SHP77 (cell line): ENCODE results near the gene SLC35E1.

ENCODE experiments used
- DNase-seq, 2 experiments: peaks; one replicate each; lab custom pipeline; 2025; lab: John Stamatoyannopoulos, UW

The SLC35E1 gene

DNA sequence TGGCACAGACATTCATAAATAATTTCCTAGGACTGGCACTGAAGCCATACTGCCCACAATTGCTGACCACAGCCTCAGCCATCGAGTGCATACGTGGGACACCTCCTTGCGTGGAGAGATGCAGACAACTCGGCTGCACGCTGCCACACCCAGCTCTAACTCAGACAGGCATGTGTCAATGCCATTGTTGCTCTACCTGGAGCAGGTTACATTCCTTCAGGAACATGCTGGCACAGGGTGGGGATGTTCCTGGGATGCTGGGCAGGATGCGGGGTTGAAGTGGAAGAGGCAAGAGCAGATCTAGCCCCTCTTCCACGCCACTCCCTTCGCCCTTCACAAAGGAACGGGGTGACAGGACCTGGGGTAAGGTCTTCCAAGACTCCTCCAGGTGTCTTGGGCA, 24.2 kb upstream of the SLC35E1 start:
- DNase-seq, result no peak

DNA sequence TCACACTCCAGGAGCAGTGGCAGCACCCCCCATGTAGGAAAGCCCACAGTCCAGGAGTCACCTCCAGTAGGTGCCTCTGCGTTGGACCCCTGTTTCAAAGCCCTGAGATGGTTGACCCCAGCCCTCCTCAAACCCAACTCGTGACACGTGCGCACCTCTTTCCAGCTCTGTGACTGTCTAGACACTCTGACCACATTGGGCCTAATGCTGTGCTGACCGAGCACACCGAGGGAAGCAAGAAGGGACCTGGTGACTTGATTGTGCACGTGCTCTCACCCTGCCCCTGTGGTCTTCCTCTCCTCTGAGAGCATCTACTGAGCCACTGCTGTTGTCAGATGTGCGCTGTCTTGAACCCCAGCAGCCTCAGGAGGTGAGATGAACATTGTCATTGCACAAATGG, 22.9 kb upstream of the SLC35E1 start:
- no peak for DNase-seq

DNA sequence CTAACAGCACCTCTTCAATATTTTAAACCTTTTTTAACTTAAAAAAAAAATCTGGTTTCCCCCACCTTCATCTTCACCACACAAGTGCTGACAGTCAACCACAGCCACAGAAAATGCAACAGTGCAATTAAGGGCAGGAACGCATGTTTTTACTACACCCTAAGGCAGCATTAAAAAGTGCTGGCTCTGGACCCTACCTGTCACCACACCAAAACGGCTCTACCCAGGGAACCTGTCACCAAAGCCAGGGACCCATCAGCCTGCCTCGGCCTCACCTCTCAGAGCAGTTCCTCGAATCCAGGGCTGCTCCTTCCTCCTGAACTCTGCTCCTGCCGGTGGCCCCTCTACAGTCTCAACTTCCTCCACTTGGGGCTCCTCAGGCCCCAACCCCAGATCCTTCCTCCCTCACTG, 22.5 kb upstream of the SLC35E1 start:
- DNase-seq, result no peak

DNA sequence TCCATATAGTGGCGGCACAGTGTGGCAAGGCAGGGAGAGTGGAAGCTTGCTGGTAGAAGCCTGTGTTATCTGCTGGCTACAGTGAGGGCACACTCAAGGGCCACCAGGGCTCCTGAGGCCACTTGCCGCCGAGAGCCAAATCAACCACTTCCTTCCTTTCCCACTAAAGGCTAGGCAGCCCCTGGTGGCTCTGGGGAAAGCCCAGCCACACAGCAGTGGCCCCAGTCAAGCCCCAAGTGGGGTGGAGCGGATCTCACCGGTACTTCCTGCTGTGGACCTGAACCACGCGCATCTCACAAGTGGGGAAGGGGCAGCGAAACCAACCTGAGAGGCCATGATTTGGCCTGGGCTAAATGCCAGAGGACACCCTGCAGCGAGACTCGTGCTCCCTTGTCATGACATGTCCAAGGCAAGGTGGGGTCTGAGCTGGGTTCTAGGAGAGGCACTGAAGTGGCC, 21.9 kb upstream of the SLC35E1 start:
- DNase-seq, result no peak

DNA sequence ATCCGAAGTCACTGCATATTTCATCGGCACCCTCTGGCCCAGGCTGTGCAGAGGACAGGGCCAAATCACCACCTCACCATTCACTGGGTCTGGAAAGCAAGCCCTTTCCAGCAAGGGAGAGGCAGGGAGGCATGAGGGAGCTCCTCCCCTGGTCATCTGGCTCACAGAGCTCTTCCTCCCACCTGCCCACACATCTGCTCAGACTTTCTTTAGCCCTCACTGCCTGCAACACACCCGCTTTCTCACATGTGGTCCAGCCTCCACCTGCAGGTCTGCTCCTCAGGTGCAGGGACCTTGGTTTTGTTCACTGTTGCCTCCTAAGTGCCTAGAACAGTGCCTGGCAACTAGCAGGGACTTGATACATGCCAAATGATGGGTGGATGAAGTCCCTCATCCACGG, 21.0 kb upstream of the SLC35E1 start:
- no peak for DNase-seq

DNA sequence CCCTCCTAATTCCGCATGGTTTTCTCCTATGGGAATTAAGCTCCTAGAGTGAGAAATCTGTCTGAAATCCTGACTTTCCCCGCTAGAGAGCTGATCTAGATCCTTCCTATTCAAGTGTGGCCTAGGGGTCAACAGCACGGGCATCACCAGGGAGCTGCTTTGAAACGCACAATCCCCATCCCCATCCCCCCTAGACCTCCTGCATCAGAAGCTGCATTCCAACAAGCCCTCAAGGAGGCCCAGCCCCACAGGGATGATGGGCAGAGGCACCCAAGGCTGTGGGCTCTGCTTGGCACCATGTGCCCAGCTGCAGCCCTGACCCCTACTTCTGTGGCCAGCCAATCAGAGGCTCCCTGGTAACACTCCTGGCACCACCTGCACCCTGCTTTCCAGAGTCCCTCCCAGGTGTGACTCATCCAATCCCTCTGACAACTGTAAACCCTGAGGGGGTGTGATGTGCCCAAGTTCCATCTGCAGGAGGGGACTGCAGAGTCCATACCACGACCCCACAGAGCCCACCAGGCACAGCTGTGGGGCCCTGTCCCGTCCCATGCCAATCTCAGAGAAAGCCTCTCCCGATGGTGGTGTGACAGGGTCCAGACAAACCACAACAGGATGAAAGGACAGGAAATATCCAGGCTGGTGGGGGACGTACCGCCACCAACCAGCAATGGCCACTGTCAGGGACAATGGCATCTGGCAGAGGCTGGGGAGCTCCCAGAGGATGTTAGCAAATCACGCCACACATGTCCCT, 19.8 kb upstream of the SLC35E1 start:
- DNase-seq, result no peak

DNA sequence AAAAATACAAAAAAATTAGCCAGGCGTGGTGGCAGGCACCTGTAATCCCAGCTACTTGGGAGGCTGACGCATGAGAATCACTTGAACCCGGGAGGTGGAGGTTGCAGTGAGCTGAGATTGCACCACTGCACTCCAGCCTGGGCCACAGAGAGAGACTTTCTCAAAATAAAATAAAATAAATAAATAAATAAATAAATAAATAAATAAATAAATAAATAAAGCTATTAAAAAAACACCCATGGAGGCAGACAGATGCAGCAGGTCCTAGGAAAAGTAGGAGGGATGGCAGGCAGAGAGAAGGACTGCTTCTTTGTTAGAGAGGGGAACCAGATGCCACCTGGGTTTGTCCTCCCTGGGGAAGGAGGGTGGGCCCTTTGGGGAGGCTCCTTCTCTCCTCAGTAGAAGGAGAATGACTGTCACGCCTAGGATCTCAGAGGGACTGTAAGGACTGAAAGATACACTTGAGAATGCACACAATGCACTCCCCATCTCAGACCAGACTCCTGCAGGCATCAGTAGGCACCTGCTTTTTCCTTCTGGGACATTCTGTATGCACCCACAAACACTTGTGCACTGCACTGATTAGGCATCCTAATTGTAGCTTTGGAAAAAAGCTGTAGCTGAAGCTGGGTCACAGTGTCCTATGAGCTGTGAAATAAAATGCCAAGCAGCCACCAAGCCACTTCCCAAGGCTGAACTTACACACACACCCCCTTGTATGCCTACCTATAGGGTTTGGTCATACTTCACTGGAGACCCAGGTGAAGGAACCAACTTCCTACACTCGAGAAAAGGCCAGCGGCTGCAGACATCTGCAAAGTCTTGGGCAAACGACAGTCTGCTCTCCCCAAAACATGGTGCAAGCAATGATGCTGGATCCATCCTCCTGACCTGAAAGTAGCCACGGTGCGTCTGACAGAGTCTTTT, 18.9 kb upstream of the SLC35E1 start:
- DNase-seq, result no peak

DNA sequence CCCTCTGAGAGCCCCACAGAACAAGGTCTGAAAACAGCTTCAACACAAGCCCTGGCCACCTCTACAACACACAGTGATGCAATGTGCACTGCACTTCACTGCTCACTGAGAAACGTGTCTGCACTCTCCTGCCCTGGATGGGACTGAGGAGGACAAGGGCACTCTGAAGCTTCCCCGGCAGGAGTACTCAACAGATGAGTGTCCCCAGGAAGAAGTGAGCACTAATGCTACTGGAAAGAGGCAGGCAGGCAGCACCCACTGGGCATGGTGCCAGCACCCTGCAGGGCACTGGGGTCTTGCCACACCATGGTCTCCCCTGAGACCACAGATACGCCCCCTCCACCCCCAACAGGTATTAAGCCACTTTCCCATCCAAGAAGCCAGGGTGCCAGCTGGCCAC, 17.7 kb upstream of the SLC35E1 start:
- no peak for DNase-seq

DNA sequence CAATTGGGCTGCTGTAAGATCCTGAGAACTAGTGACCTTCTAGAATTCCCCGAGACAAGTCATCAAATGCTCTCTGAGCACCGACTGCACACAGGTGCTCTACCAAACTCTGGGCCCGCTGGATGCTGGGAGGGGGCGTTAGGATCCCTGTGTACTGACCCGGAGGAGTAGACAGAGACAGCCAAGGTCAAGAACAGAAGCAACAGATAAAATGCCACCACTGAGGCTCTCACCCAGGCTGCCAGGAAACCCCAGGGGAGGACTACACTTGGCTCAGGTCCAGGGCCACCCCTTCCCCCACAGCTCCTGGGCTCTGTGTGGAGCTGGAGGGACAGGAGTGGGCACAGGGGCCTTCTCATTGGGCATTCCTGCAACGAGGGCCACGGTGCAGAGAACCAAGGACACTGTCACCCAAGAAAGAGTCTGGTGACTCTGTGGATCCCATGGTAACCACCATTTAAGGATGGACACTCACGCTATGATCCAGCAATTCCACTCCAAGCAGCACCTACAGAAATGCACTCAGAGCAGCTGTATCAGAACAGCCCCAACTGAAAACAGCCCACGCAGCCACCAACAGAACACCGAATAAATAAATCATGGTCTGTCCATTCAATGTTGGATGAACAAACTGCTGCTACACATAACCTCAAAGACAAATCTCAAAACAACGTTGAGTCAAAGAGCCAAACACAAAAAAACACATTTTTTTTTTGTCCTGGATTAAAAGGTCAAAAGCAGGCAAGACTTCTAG, 16.8 kb upstream of the SLC35E1 start:
- no peak for DNase-seq

DNA sequence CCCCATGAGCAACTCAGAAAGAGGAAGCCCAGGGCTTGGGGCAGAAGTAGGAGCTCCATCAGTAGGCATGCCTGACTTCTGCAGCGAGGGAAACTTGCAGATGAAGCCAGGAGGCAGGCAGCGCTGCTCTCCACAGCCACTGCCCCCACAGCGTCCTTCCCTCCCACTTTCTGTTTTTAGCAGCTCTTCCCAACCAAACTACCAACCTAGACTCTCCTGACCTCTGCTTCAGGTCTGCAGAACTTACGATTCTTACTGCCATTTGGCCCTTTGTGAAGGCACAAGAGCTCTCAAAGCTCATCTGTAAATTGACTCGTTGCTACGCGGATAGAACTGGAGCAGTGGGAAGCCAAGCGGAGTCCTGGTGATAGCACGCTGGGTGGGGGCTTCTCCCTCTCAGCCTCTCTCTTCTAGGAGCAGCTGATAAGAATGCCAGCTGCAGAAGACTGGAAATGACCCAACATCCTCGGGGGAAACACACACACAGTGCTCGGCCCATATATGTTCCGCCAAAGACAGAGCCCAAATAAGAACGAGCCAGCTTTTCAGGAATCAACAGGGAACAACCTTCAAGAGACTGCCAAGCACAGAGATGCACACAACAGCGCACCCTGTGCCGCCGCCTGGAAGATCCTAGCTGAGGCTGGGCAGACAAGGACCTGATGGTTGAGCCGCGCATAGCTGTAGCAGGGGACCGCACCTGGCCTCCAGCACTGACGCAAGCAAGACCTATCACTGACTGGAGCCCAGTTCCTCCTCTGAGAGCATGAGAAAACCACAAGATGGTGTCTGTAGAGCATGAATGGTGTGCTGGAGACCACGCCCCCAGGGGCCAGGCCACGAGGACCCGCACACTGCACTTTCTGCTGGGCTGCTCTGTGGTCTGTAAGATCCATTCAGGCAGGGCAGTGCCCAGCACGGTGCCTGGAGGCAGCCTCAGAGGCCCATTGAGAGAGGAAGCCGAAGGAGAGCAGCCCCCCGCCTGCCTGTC, 15.9 kb upstream of the SLC35E1 start:
- DNase-seq, result peak; percentile 93 to 94

DNA sequence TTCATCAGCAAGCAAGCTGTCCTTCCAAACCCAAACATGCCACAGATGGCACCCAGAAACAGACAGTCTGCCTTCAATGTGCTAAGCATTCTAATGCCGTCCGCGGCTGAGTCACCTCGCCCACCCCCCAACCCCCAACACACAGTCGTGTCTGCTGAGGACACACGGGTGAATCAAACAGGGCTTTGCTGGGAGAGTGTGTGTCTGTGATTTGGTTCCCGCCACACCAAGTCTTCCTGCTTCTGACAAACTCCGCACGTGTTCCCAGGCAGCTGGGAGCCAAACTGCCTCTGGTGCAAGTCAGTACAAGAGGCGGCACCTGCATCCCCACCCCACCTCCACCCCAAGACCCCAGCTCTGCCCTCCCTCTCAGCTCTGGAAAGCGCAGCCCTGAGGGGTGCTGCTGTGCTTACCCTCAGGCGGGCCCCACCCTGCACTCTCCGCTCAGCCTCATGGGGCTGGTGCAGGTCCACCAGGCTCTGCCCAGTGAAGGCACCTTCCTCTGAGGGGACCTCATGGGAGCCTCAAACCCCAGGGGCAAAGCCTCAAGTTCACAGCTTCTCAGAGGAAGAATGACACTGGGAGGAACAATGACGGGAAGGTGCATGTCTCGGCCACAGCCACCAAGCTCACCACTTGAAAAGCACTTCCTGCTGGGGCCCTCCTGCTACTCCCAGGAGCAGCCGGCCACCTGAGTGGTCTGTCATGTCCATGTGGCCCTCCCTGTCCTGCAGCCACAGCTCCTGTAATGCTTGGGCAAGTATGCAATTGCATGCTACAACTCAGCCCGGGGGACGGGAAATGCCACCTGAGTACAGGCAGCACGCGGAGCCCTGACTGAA, 15.0 kb upstream of the SLC35E1 start:
- DNase-seq, result no peak

DNA sequence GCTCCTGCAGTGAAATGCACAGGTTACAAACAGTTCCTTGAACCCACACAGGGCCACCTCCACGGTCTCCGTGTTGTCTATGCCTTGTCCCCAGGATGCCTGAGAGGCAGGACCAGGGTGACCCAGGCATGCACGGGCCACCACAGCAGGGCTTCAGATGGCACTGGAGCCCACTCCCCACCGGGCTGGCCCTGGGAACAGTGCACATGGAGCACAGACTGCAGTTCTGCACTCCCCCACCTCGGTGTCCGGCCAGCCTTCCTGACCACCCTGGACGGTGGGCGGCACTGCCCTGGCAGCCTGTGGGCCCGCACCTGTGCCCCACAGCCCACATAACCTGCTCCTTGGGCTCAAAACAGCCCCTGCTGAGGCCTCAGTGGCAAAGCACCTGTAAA, 14.3 kb upstream of the SLC35E1 start:
- DNase-seq, result no peak

DNA sequence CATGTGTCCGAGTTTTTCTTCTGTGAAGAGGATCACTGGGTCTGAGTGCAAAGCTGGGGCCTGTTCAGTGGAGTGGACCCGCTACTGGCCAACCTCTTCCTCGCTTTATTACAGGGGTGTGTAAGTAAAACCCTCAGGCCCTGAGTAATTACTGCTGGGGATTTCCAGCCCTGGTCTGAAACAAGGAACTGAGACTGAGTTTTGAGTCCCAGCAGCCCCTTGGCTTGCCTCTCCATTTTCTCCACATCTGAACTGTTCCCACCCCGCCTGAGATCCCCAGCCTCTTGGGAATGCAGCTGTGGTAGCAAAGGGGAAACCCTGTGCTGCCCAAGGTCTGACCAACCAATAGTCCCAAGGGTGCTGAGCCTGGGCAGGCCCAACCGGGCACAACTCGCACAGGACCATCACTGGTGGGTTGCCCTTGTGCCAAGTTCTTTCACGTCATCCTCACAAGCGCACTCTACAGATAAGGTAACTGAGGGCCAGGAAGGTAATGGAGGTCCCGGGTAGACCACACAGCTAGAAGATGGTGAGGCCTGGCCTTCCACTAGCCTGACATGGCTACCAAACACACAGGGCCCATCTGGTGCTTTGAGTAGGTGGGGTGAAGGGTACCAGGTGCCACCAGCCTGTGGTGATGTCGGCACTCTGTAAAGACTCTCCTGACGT, 13.7 kb upstream of the SLC35E1 start:
- no peak for DNase-seq

DNA sequence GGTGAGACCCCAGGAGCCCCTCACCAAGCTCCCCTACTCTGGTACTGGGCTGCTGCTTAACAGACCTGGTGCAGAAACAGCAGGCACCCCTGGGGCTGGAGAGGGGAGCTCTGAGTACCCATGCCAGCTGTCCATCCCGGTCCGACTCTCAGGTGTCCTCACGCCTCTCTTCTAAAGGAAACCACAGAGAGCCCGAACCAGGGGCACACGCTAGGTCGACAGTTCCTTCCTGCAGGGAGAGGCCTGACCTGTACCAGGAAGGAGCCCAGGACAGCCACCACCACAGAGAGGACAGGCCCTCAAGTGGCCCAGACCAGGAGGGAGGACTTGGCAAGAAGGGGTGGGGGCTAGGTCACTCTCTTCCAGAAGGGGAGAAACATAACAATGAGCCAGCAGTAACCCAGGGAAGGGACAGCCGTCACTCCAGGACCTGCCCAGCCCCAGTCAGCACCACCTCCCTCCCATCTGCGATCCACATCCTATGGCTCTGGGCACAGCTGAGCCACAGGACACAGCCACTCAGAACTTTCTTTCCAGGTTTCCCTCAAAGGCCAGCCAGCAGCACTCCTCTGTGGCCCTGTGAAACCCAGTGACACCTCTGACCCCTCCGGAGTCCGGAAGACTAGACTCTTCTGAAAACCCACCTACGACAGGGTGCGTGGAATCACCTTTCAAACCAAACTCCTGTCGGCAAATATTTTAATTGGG, 13.0 kb upstream of the SLC35E1 start:
- no peak for DNase-seq

DNA sequence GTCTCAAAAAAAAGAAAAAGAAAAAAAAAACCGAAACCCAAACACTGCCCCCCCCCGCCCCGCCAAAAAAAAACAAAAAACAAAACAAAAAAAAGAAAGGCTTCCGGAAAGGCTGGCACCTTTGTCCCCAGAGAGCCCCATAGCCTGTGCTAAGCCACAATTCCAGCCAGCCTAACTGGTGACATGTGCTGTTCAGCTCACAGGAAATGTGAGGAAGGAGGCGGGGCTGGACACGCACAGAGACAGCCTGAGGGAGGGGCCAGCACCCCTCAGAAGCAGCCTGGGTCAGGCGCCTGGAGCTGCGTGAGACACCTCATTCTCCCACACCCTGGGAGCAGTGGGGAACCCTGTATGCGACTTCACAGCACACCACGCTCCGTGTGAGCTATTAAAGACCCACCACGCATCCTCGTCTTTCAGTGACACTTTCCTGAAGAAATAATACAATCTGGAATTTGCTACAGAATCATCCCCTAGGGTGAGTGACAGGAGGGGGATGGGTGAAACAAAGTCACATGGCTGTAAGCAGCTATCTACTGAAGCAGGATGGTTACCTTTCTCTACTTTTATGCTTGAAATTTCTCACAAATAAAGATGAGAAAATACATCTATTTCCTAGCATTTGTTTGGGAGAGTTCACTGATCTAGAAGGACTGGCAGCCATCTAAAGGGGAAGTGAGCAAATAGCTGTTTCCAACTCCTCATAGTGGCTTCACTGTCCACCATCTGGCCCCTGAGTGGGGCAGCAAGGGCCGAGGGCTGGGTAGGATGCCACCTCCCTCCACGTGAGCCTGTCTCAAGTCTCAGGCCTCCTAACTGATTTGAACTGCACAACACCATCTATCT, 12.3 kb upstream of the SLC35E1 start:
- DNase-seq, result peak; percentile 69 to 89

DNA sequence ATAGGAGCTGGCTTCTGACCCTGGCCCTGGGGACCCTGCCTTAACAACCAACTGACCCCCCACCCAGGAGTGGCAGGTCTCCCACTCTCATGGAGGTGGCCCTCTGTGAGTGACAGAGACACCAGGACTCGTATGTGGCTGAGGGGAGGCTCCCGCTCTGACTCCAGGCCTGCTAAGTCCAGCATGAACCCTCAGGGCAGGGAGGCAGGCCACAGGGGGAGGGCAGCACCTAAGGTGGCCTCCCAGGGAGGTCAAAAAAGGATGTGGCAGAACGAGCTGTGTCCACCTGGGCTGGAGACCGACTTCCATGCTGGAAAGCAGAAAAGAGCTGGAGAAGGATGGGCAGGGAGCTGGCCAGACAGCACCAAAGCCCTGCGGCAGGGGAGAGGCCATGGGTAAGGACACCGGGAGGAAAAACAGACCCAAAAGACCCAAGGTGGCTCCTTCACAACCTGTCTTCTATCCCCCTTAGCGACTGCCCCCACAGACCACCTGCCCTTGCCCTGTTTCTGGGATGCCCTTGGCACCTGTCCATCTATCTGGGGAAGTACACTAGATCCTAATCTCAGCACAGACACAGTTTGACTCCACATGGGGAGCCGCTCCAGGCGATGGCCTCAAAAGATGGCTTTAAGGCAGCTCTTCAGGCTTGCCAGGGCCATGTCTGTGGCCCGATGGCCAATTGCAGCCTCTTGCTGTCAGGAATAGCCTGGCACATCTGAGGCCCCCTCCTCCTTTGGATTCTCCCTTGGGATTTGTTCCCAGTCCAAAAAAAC, 10.5 kb upstream of the SLC35E1 start:
- no peak for DNase-seq

DNA sequence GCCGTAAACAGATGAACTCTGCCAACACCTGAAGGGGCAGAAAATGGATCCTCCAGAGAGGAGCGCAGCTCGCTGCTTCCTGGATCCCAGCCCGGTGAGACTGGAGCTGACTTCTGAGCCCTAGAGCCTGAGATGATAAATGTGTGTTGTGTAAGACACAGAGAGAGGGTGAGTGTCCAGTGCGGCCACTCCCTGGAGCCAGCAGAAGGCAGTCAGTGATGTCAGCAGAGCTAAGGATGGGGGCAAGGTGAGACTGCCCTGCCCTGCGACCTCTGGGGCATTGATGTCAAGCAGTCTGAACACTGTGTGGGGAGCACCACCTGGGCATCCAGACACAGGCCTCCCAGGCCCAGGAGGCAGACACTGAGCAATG, 9.7 kb upstream of the SLC35E1 start:
- DNase-seq, result no peak
